KBM-7 (cell line): Measurements from ENCODE around the gene AMTN.

Experiments
- DNase-seq: peaks from one replicate; pipeline ENCODE4 v3.0.0-alpha.2; 2015
- in situ Hi-C: fragments of 300-500 bp; cut with MboI; formaldehyde crosslinking; loops from 2 replicates; pipeline ENCODE4 v1.14.3; 2020; ENCODE audit warnings: low sequenced_read_pairs, low pct_unique_long_range_greater_than_20kb, mixed read lengths

The AMTN gene

DNA sequence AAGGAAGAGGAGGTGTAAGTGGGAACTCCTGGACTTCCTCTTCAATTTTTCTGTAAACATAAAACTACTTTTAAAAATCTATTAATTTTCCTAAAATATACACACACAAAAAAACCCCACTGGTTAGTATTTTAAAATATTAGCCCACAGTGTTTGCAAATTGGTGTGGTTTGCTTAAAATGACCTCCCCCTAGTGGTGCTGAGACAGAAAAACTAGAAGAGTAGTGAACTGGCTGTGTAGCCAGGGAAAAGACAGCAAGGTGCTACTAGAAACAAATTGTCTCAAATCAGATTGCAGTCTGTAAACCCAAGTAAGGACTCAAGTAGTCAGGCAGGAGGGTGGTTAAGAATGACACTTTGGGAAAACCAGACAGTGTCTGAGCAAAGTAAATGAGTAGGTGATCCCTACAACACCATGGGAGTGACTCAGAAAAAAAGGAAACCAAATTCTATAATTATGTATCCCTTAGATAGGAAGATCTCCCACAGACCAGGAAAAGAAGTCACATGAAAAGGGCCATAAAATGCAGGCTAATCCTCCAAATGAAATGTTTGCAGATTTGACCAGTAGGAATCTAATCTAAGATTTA lies 26.0 kb downstream of the AMTN start:
- peak; percentile 1 for DNase-seq

GRCh38 chr4:70556856-70557255 lies 38.5 kb downstream of the AMTN start:
- no peak for DNase-seq
- in situ Hi-C loops = no loop called here

More for the DNA sequence above, 26.0 kb downstream of the AMTN start:
- in situ Hi-C loops = no loop called here

DNA sequence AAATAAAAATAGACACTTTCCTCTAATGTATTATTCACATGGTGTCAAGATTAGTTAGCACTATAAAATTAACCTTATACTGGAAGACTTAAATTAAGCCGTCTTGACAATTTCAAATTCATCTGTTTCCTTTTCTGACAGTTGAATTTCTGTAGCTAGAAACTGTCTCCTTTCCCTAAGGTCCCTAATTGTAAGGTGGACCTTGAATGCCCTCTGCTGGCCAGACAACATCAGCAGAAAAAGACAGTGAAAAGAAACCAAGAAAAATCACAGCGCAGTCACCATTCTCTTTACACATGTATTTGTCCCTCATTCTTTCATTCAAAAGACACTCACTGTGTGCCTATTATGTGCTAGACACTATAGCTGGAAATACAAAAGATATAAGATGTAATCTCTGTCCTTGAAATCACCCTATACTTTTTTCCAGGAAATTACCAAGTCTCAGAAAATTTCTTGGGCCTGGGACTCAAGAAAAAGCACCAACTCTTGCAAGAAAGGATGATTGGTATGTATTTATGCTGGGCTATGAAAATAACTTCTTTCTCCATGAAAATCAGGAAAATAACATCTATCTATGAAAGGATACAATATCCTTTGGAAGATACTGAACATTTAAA lies 41.0 kb downstream of the AMTN start:
- in situ Hi-C loops = no loop called here
- peak; percentile 61 for DNase-seq

DNA sequence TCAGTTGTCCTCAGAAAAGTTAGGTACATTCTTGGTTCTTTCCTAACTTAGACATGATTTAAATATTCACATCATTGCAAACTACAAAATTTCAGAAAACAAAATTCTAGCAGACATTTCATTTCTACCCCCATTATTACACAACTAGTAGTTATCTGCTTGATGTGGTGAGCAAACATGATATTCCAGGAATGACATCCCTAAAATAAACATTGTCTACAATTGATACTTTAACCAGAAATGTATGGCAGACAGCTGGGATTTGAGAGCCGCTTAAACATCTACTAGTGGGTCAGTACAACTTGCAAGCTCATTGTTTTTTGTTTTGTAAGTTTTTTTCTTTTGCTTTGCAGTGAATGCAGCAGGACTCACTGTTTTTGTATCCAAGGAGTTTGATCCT lies 41.6 kb downstream of the AMTN start:
- in situ Hi-C loops = no loop called here
- no peak for DNase-seq

DNA sequence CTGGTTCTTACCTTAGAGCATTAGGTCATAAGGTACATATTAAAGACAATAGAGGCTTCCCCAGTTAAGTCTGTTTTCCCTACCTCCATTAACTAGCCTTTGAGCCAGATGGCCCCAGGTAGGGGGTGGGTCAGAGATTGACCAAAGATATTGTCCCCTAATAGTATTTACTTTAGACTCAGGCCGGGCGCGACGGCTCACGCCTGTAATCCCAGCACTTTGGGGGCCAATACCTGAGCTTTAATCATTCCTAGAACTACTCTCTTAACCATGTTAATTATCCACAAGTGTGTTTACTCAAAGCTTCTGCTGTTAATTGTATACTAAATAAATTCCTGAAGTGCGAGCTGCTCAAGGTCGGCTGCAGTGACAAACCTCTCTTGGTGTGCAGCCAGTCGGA lies 45.7 kb downstream of the AMTN start:
- in situ Hi-C loops = no loop called here
- no peak for DNase-seq

DNA sequence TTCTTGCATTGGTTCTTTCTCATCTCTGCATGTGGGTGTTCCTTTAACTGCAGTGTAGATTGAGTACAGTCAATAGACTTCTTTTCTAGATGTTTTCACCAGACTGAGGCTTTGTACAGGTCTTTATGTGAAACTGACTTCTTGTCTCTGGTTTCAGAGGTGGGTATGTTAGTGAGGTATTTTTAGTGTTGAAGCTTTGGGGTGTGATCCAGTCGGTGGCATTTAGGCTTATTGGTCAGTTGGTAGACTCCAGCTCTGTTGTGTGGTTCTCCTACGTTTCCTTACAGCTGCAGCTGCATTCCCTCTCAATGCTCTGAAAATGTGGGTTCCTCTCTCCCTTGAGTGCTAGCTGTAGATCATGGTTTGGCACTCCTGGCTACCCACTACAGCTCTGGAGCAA lies 52.4 kb downstream of the AMTN start:
- in situ Hi-C loops = no loop called here
- no peak for DNase-seq

- in situ Hi-C loops = no loop called here
- DNase-seq = no peak
These were observed 53.4 kb downstream of the AMTN start for GRCh38 chr4:70571772-70572171.

DNA sequence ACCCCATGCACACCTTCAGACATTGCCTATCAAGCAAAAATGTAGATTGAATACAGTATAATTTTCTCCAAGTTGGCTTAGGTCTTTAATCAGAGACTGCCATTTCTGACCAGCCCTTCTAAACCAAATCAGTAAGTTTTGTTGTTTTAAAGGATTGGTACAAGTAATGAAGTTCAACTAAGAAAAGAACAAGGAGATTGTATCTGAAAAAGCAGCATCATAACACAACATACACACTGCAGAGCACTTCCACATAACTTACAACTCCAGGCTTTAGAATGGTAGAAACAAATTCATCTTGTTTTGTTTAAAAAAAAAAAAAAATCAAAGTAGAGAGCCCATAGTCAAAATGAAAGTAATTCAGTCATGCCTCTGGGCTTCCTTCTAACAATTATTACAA lies 57.6 kb downstream of the AMTN start:
- no peak for DNase-seq
- in situ Hi-C loops = no loop called here

DNA sequence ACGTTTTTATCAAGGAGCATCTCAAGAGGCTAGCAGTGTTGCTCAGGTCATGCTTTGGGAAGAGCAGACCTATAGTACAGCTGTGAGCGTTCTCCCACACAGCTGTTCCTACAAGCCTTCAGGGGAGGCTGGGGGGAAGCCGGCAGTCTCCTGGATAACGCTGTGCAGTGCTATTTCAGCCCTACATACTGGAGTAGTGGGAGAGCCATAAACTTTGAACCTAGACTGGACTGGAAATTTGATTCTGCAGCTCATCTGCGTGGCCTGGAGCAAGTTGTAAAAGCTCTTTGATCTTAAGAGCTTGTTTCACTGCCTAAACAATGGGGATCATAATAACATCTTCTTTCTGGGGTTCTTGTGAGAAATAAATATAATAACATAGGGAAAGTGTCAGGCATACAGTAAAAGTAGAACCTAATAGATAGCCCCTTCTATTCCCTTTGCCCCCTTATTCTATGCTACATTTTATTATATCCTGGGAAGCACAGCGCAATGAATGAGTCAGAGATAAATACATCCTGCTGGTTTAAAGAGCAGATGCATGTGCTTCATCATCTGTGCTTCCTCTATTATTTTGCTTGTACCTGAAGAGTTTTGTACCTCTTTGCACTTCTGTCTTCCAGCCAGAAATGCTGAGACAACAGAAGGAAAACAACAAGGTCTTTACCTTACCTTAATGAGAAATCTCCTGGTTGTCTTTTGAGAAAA lies 59.0 kb downstream of the AMTN start:
- in situ Hi-C loops = no loop called here
- no peak for DNase-seq

DNA sequence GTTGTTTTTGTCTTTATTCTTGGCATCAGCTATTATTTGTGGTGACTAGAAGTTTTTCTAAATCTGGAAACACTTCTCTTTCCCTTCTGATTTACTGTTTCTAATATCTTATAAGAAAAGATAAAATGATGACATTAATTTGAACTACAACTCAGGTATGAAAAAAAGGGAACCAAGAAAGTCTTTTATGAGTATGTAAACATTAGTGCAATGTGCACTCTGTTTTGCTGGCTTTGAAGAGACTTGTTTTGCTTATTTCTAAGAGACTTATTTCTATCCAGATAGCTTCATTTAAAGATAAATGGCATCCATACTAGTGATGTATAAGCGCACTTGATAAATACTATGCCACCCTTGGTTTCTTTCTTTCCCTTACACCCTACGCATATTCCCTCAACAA lies 63.6 kb downstream of the AMTN start:
- DNase-seq = no peak
- in situ Hi-C loops = no loop called here
